ENCODE data around the gene GULP1. TPM values are rescaled to one million over a fixed set of nuclear protein-coding genes. Genes with fewer than 3 reads are reported as not detected.

The GULP1 gene
- total RNA-seq, 1 experiment from 2014 or later: 86.8 TPM

DNA sequence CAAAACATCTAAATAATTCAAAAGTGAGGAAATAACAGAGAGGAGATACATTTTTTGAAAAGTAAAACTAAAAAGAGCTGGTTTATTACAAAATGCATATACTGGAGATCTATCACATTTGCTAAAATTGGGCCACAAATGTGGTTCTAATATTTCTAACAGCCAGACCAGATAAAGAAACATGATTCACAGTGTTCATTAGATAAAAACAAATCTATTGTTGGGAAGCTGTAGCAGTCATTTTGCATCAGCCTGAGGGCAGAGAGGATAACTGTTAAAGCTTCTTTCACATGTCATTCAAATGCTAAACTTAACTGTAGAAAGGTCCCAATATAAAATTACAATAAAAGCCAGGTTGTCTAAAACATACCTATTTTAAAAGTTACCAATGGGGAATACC, 148.3 kb downstream of the GULP1 start:
- Mint-ChIP-seq H3K36me3 (ENCODE audit: insufficient read depth, unreplicated experiment) (peaks cover 12% of the 10 kb centered on the region), H3K4me3 (ENCODE audit: low read depth, unreplicated experiment) (no peak overlapping the region), H3K27ac (ENCODE audit: unreplicated experiment) (no peak overlapping the region), H3K9me3 (ENCODE audit: low read depth, unreplicated experiment) (peaks cover 2% of the 10 kb centered on the region), H3K4me1 (ENCODE audit: low read depth, unreplicated experiment) (peaks cover 24% of the 10 kb centered on the region), H3K27me3 (ENCODE audit: unreplicated experiment) (no peaks in the 10 kb centered on the region)
- no peak for TF ChIP-seq CTCF (IDR thresholded peaks at IDR 0.05; ENCODE audit: unreplicated experiment)
- DNase-seq: no peak
- CTCF ChIA-PET: no interaction called here
- BruUV-seq (replicated peaks): no TSS peak
- intact Hi-C loops (cut with micrococcal nuclease; ENCODE audit: unreplicated experiment): no loop called here

DNA sequence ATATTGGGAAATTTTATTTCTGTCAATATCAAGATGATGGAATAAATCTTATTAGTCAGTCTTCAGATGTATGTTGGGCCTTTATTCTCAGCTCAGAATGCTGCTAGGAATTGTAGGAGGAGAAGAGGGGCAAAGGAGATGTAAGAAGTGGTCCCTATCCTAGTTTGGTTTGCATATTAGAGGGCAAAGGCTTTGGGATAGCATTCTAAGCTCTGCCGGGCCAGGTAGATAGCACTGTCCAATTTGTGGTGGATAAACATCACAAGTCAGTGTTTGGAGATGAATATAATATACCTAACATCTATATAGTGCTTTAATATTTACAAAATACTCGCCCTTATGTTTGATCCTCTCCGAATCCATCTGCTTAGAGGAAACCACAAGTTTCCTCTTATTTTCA, 149.2 kb downstream of the GULP1 start:
- intact Hi-C loops (cut with micrococcal nuclease; ENCODE audit: unreplicated experiment): no loop called here
- CTCF ChIA-PET: interaction anchor here (0.6 kb wide), 1 partner anchor 498 kb away, joined by 3 read pairs; no protein-coding TSS in a partner anchor
- BruUV-seq (replicated peaks): no TSS peak
- no peak for DNase-seq
- peak overlapping the region; percentile 20 for H3K27ac Mint-ChIP-seq (ENCODE audit: unreplicated experiment)
- H3K27me3 Mint-ChIP-seq (ENCODE audit: unreplicated experiment): no peaks in the 10 kb centered on the region
- peaks cover 12% of the 10 kb centered on the region for H3K36me3 Mint-ChIP-seq (ENCODE audit: insufficient read depth, unreplicated experiment)
- TF ChIP-seq CTCF (IDR thresholded peaks at IDR 0.05; ENCODE audit: unreplicated experiment): no peak
- H3K4me3 Mint-ChIP-seq (ENCODE audit: low read depth, unreplicated experiment): no peak overlapping the region
- H3K4me1 Mint-ChIP-seq (ENCODE audit: low read depth, unreplicated experiment): peaks cover 24% of the 10 kb centered on the region
- peaks cover 2% of the 10 kb centered on the region for H3K9me3 Mint-ChIP-seq (ENCODE audit: low read depth, unreplicated experiment)

DNA sequence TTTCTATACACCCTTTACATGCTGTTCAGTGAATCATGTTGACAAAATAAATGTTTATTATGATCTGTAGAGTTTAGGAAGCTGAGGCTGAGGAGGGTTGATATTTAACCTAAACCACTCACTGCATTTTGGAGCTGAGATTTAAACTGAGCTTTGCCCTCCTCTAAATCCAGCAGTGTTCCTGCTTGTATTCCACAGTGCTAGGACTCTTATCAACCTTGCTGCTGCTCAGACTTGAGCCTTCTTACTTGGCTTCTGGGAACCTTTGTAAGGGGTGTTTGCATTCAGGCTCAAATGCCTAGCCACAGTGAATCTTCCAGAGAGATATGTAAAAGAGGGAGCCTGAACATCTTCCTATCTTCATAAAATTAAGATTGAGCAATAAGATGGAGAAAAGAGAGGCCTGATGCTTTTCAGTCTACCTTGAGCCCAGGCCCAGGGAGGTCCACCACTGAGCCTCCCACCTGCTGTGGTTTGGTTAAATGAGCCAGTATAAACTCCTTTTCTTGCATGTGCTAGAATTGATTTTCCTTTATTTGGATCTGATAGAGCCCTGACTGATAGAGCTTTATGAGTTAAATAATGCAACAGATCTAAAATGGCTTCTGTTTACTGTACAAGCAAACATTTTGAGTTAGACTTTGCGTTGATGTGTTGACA, 149.7 kb downstream of the GULP1 start:
- Mint-ChIP-seq H3K27me3 (ENCODE audit: unreplicated experiment) (no peaks in the 10 kb centered on the region), H3K4me1 (ENCODE audit: low read depth, unreplicated experiment) (peaks cover 24% of the 10 kb centered on the region), H3K36me3 (ENCODE audit: insufficient read depth, unreplicated experiment) (peaks cover 12% of the 10 kb centered on the region), H3K9me3 (ENCODE audit: low read depth, unreplicated experiment) (peaks cover 2% of the 10 kb centered on the region), H3K4me3 (ENCODE audit: low read depth, unreplicated experiment) (no peak overlapping the region), H3K27ac (ENCODE audit: unreplicated experiment) (peak overlapping the region; percentile 20)
- BruUV-seq (replicated peaks): no TSS peak
- DNase-seq: no peak
- TF ChIP-seq CTCF (IDR thresholded peaks at IDR 0.05; ENCODE audit: unreplicated experiment): no peak
- intact Hi-C loops (cut with micrococcal nuclease; ENCODE audit: unreplicated experiment): no loop called here
- CTCF ChIA-PET: no interaction called here

DNA sequence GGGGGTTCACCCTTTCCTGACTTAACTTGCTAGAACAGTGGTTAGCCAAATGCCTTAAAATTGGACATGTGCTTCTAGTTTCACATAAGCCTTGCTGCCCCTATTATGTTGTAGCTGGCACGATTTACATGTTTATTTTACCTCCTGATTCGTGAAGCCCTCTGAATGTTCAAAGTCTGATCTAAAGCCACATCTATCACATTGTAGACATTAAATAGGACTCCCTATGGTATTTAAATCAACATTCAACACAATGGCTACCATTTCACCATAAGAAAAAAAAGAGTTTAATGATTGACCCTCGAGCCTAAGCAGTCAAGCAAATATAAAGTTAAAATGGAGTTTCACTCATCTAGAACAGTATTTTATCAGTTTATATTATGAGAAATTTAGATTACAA, 151.5 kb downstream of the GULP1 start:
- Mint-ChIP-seq H3K27ac (ENCODE audit: unreplicated experiment) (no peak overlapping the region), H3K9me3 (ENCODE audit: low read depth, unreplicated experiment) (peaks cover 2% of the 10 kb centered on the region), H3K4me3 (ENCODE audit: low read depth, unreplicated experiment) (no peak overlapping the region), H3K36me3 (ENCODE audit: insufficient read depth, unreplicated experiment) (peaks cover 12% of the 10 kb centered on the region), H3K4me1 (ENCODE audit: low read depth, unreplicated experiment) (peaks cover 24% of the 10 kb centered on the region), H3K27me3 (ENCODE audit: unreplicated experiment) (no peaks in the 10 kb centered on the region)
- no TSS peak for BruUV-seq (replicated peaks)
- intact Hi-C loops (cut with micrococcal nuclease; ENCODE audit: unreplicated experiment): no loop called here
- CTCF ChIA-PET: no interaction called here
- no peak for TF ChIP-seq CTCF (IDR thresholded peaks at IDR 0.05; ENCODE audit: unreplicated experiment)
- no peak for DNase-seq
